Stimulated activated CD4-positive, alpha-beta T cell treated with anti-CD3 and anti-CD28 coated beads, Interleukin-2, amount 100 ng/mL, for 48 hours (primary cell): ENCODE results near the gene VDAC1.

Experiments used
- DNase-seq, 2 donors: peaks; one replicate each; pipeline ENCODE4 v3.0.0-alpha.2; 2020

The VDAC1 gene

DNA sequence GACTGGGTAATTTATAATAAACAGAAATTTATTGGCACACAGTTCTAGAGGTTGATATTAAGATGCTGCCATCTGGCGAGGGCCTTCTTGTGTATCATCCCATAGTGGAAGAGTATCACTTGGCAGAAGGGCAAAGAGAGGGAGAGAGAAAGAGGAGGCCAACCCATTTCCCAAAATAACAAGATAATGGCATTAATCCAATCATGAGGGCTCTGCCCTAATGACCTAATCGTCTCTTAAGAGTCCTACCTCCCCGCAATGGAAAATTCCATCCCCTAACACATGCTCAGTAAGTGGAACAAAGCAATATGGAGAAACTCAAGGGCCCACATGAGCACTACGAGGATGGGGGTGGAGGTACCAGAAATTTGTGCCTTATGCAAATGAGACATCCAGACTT, 17.6 kb upstream of the VDAC1 start:
- DNase-seq: no peak

DNA sequence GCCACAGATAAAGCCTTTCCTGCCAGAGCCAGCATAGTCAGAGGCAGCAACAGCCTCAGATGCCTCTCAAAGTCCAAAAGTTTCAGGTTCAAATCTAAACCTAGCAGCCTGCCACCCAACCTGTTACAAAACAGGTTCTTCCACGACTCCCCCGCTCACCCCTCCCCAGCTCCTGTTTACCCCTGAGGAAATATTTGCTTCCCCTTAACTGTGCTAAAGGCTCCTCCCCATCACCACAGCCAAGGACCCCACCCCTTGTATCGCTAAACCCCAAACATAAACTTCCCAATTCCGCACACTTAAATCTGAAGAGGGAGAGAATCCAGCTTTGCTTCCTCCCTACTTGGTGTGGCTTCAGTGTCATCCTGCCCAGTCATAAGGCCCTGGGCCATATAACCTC, 15.4 kb upstream of the VDAC1 start:
- no peak for DNase-seq

DNA sequence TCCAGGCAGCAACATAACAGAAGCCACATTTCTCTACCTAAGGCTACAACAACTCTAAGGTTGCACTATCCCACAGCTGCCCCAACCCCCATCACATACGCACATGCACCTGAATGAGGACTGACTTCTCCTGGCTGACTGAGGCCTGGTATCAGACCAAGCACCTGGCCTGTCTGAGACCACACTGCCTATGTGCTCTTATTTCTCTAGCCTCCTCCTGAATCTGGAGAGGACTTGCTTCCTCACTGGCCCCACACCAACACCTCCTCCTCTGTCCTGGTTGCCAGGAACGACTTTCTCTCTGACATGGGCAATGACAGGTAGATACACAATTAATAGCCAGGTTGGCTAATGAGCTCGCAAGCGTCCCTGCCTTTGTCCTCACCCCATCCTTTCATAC, 14.9 kb upstream of the VDAC1 start:
- no peak for DNase-seq

DNA sequence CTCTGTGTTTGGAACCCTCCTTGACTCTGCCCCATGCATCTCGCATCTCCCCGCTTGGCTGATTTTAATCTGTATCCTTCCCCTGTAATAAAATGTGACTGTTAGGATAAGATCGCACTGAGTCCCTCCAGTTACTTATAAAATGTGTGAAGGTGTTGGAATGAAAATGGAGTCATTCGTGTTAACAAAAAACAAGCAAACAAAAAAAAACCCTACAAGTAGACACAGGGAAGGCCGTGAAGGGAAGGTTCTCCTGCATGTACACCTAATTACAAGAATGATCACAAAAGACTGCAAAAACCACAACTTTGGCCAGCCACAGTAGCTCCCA, 14.2 kb upstream of the VDAC1 start:
- no peak for DNase-seq

DNA sequence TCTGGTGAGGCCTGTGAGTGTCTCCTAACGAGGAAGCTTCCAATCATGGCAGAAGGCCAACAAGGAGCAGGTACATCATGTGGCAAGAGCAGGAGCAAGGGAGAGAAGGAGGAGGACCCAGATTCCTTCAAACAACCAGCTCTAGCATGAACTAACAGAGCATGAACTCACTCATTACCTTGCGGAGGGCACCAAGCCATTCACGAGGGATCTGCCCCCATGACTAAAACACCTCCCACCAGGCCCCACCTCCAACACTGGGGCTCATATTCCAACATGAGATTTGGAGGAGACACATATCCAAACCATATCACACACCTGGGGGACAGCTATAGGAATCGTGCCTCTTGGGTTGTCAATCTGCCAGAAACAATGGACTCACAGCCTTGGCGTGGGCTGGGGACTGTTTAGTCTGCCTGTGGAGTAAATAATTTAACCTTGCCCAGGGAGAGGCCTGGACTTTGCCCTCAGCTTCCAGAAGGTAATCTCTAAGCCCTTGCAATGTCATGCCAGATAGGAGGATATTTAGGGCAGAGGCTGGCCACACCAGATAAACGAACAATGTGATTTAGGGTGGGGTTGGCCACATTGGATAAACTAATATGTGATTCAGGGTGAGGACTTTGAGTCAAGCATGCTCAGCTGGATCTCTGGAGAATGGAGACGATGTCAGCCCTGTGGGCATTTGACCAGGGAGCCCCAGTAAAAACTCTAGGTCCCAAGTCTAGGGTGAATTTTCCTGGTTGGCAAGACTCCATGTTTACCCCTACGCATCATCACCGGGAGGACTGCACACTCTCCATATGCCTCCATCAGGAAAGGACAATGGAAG, 13.6 kb upstream of the VDAC1 start:
- no peak for DNase-seq

DNA sequence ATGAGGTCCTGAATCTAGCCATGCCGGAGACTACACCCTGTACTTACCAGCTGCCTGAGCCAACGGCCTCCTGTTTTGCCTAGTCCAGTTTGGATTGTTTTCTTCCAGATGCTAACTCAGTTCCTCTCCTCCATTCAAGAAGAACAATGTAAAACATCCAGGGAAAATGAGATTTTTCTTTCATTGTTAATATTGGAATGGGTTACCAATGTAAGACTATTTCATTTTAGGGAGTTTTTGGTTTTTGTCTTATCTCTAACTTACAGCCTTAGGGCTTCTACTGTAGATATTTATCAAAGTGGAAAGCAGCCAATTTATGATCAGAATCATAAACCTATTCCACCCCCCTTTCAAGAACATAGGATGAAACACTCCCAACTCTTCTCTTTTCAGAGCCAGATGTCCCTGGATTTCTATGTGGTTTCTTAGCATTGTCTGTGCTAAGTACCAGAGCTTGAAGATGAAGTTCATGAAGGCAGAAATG, 3.5 kb upstream of the VDAC1 start:
- no peak for DNase-seq

DNA sequence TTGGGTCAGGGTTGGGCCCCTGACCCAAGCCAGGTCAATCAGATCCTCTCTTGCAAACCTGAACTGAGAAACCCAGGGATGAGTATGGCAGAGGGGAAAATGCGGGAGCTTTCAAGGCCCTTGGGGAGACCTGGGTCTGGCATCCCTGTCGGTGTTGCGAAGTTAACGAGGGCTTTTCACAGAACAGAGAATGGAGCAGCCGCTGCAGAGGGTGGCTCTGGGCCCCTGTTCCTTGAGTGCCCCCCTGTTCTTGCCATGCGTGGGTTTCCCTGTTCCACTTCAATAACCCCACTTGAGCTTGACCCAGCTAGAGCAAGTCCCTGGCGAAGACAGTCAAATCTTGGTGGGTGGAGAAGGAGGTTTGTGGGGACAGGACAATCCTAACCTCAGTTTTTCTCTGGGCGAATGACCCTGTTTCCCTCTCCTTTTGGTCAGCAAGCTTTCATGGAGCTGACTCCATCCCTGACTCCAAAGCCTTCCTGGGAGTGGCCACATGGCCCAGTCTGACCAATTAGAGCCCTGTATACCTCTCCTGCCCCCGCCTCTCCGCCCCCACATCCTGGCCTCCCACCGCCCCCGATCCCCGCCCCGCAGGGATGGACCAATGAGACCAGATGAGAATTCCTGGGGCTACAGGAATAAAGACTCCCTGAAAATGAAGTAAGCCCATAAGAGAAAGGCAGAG, 2.9 kb upstream of the VDAC1 start:
- DNase-seq: no peak

DNA sequence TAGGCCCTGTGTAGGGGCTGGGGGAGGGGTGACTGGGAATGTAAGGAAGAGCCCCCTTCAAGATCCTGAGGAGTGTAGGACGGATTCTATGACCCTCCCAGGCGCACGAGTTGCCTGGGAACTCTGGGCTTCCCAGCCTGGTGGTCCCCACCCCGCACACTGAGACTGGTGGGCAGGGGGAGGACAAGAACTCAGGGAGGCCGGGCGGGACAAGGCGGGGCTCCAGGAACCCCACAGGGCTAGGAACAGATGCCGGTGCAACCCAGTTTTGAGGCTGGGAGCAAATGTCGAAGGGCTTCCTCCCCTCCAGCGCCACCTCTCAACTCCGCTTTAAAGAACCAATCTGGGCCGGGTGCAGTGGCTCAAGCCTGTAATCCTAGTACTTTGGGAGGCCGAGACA, 1.3 kb upstream of the VDAC1 start:
- DNase-seq: no peak

DNA sequence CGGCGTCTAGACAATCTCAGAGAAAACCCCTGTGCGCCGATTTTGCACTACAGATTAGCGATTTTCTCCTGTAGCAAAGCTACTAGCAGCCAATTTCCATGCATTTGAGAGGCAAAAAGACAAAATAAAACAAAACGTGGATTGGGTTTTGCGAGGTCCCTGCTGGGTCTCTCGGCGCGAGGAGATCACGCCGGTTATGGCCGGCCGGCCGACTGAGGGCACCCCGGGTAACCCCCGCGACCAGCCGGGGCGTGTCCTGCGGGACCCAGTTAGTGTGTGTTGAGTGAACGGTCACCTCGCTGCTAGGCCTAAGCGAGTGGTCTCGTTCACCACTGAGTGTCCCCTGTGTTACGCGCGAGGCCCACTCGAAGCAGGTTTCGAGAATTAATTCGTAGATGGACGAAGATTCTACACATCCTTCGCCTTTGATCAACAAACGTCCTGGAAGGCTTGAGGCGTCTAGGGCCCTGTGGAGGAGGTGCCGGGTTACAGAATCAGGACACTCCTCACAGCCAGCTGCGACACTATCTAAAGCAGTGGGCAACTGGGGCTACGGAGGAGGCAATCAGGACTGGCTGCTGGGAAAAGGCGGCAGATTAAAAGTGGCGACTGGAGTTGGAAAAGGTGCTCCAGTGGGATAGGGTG, 764 bp upstream of the VDAC1 start:
- DNase-seq: no peak

DNA sequence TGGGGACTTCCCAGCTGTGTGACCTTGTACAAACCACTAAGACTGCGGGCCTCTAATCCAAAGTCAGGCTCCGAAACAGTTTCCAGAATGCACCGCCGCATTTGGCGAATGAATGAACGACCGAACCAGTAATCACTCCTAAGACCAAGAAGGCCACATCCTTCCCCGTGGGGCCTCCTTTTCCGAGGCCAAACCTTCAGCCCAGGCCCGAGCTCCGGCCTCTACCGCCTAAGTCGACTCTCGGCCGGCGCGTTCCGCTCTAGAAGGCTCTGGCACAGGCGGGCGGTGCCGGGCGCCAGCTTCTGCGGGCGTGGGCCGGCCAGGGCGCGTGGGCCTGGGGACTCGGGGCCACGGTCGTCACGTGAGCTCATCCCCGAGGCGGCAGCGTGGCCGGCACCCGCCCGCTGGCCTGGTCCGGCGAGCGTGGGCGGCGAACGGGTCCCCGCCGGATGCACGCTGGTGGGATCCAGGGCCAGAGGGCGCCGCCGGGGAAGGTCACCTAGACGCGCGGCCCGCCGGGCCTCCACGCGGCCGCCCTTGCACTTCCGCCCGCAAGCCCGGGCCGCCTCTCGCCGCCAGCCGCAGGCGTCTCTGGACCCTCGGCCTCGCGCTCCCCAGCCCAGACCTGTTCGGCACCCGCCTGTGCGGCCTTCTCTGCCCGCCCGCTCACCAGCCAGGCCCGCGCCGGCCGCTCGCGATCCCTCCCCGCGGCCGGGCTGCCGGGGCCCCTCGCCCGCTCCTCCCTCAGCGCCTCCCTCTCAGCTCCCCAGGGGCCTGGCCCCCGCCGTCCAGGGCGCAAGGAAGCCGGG, 754 bp downstream of the VDAC1 start:
- peak; percentile 36 to 41 for DNase-seq

DNA sequence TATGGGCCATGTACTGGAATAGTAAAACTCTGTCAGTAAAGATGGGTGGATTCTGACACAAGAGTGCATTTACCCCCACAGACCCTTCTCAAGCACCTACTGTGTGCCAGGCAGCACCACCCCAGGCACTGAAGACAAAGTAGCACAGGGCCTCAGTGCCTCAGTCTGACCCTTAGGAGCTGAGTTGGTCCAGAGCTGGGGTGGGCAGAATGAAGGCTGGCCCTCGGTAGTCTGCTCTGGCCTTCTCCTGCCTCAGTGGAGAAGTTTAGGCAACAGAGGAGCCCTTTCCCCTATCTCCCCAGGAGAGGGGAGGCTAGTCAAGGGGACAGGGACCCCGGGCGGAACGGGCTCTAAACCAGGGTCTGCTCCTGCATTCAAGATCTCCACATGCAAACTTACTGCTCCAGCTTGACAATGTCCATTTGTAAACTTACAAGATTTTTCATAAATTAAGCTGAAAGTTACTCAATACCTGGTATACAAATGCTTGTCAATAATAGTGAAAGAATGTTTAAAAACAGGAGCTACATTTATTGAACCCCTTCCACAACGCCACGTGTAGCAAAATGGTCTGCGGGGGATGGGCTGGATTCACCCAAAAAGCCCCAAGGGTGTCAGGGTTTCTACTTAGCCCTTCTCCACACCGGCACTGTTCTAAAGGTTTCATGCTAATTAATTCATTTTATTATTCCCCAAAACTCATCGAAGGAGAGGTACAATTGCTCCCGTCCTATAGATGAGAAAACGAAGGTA, 1.5 kb downstream of the VDAC1 start:
- DNase-seq: peak; percentile 12 to 31

DNA sequence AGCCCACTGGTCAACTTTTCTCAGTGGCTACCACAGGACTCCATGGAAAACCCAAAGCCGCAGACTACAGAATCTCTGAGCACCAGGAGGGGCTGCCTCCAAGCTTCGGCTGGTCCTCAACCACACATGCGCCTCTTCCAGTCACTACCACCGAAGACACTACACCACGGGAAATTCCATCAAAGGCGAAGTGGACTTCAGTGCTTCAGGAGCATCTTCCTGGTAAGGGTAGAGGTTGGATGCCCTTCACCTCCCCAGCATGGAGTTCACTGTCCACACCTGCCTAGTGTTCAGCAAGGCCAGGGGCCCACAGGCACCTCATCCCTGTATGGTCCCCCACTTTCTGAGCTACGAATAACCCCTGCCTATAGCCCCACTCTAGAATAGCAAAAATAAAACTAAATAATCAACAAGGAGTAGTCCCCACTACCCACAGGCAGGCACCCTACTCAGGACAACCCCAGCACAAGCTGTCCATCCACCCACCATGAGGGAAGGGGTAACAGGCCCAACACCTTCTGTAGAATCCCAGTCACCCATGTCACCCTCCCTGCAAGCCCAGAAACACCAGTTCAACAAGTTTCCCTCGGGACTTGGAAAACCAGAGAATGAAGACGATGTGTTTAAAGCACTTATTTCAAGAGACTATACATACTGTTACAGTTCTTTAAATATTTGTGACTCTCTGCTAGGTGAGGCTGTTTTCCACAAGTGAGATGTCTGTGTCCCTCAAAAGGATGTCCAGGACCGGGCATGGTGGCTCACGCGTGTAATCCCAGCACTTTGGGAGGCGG, 2.6 kb downstream of the VDAC1 start:
- no peak for DNase-seq

DNA sequence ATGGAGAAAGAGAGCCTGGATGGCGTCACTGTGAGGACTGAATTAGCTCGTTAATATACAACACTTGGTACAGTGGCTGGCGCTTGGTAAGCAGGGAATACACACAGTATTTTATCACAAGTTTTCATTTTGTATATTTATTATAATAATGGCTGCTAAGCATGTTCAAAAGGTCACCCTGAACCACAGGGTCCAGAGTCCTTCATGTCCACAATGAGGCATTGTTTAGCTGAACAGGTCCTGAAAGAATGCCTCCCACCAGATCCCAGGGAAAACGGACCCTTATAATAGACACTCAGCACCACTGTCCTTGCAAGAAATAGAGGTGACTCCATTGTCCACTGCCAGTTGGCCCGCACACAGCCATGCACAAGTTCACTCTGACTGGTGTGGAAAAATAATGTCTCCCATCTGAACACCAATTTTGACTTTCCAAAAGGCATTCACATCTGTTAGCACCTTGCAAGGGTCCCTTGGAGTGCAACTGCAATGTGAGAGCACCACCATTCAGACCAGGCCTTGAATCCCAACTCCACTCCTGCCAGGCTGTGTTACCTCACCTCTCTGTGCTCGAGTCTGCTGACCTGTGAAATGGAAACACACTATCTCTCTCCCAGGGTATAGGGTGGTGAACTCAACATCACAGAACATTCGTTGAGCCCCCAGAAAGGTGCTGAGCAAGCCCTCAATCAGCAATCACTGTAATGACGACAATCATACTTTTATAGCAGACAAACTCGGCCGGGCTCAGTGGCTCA, 3.9 kb downstream of the VDAC1 start:
- DNase-seq: no peak

DNA sequence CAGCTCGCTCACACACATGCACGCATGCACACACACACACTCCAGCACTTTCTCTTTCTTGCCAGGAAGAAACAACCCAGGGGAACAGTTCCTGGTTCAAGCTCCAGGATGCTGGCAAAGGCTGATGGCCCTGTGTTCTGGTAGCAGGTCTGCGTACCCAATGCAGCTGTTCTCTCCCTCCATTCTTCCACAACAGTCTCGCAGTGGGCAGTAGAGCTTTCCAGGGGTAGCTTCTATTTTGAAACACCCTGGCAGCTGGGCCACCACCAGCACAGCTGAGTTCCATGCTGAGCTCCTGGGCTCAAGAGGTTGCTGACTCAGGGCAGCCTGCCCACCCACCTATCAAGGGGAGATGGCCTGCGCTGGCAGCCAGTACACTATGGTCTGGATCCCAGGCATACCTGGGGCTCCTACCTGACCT, 4.7 kb downstream of the VDAC1 start:
- no peak for DNase-seq

DNA sequence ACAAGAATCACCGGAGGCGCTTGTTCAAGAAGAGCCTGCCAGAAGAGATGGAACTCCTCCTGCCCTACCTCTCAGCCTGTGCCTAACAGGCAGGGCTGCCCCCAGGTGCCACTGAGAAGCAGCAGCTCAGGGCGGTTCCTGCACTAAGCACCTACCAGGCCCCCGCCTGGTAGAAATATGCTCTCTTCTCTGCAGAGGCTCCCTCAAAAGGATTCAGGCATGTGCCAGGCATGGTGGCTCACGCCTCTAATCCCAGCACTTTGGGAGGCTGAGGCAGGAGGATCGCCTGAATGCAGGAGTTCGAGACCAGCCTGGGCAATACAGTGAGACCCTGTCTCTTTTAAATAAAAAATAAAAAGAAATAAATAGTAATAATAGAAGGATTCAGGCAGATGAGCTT, 6.0 kb downstream of the VDAC1 start:
- no peak for DNase-seq

DNA sequence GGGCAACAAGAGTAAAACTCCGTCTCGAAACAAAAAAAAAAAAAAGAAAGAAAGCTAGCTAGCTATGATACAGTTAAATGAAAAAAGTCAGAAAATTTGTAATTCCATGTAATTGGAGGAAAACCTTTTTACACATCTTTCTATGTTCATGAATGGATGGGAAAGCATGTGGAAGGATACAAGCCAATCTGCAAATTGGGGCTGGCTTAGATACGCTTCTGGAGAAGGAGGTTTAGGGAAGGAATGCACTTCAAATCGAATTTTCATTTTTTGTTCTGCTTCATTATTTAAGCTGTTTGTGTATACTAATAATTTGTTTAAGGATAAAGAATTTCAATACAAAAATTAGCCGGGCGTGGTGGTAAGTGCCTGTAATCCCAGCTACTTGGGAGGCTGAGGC, 6.7 kb downstream of the VDAC1 start:
- DNase-seq: no peak

DNA sequence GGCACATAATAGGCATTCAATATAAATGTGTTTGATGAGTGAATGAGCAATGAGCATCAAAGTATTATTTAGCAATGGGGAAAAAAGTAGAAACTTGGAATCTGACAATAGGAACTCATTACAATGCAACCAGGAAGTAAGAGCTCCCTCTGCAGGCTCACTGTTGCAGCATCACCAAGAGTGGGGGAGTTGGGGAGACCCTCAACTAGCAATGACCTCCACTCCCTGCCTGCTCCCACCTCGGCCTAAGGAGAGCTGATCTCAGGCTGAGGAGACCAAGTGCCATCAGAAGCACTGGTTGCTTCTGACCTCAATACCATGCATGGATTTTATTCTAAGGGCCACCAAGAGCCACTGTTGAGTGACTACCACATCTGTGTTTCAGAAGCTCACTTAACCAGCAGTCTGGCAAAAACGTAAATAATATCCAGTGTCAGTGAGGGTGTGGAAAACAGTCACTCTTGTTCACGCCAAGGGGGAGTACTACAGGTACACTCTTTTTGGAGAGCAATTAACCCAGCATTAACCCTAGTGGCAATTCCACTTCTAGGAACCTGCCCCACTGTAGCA, 8.0 kb downstream of the VDAC1 start:
- DNase-seq: no peak

DNA sequence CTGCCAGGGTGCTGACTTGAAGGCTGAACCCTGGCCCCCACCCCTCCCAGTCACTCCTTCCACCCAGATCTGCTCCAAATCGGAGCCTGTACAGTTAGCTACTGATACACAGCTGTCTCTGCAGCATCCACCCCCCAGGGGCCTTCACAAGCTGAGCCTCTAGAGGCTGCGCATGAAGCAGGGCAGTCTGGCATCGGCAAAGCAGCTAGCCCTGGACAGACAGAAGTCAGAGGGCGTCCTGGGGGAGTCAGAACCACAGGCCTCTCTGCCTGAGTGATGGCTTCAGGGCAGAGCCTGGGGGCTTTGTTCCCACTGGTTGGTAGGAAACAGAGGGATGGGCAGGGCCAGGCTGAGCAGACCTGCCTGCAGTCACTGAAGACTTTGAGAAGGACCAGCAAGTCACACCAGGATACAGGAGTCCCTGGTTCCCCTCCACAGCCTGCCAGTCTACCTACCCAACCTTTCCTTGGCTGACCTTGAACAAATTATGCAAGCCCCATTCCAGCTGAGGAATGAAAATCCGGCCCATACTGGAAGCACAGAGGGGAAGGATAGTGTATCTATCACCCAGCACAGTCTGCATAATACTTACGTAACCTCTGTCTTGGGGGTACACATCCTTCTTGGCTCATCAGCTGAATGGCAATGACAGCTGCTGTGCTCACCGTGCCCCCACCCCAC, 8.8 kb downstream of the VDAC1 start:
- no peak for DNase-seq

DNA sequence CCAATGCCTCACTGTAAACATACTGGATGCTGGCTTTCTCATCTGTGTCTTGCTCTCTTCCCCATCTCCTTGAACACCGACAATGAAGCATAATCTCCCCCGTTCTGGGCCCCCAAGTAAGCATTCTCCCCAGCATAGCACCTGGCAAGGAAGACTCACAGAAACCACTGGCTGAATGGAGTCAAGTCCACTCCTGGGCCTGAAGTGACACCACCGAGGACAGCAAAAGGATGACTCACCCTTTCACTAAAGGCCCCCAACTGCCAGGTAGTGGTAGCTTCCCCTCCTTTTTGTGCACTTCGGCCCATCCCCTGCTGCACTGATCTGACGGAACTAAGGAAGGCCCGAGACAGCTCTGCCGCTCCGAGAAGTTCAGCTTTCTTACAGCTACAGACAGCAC, 9.4 kb downstream of the VDAC1 start:
- DNase-seq: no peak

DNA sequence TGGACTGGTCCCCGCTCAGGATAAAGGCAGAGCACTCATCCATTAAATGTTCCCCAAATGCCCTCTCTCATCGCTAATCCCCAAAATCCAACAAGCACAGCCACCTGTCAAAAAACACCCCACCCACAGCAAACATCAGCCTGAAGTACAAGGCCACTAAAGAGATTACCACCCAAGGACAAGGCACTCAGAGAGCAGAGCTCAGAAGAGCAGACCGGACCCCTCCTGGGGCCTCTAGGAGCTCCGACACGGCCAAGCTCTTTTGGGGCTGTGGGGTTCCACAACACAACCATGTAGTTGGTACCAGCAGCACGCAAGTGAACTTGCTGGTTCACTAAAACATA, 9.8 kb downstream of the VDAC1 start:
- no peak for DNase-seq
